ENCODE data around the gene TUBB. TPM values are rescaled to one million over a fixed set of nuclear protein-coding genes. Genes with fewer than 3 reads are reported as not detected.

Gene TUBB
- total and polyA plus RNA-seq, 2 of the 8 experiments (the other 6 are each of a cell fraction or from before 2014, with no cell fraction given) = 1,880 to 3,022 TPM

GRCh38 chr6:30717129-30717844 is 2.9 kb upstream of the TUBB start, which contains the start of gene MDC1 (continued):
- TF ChIP-seq GABPA (IDR thresholded peaks at IDR 0.05; ENCODE audit: borderline replicate concordance, insufficient read depth, low read length) (no peak), SIX5 (IDR thresholded peaks at IDR 0.05; ENCODE audit: low read depth, low read length) (no peak; the same call in 1 of the 2 replicates), BRCA1 (IDR thresholded peaks at IDR 0.05; ENCODE audit: low read depth, low read length) (0 out of 2 replicates have a peak, but pooled peaks have one; percentile 12), CTBP2 (IDR thresholded peaks at IDR 0.05; ENCODE audit: borderline replicate concordance, insufficient read depth, insufficient read length, low read length) (no peak), SP4 (IDR thresholded peaks at IDR 0.05; ENCODE audit: low read length) (peak; percentile 82; the same call in 1 of the 2 replicates), TBP (IDR thresholded peaks at IDR 0.05; ENCODE audit: low read depth, low read length) (peak; percentile 92), CEBPB (IDR thresholded peaks at IDR 0.05; ENCODE audit: low read depth, low read length) (no peak; the same call in 1 of the 2 replicates), MAFK (IDR thresholded peaks at IDR 0.05; ENCODE audit: low read depth, low read length) (peak; percentile 96), ATF2 (IDR thresholded peaks at IDR 0.05; ENCODE audit: low read length) (peak; percentile 86), NRF1 (IDR thresholded peaks at IDR 0.05; ENCODE audit: low read depth, low read length) (no peak), SIN3A (conservative IDR thresholded peaks at IDR 0.05 in 1 of 2, IDR thresholded peaks at IDR 0.05 in 1 of 2; ENCODE audit: low read depth in 1 of 2, low read length in 2 of 2) (peak; percentile 93 to 95; a peak in 3 of 4 replicates), ATF3 (IDR thresholded peaks at IDR 0.05; ENCODE audit: insufficient read depth, low read depth, low read length) (no peak), POLR2AphosphoS5 (IDR thresholded peaks at IDR 0.05; ENCODE audit: low read depth, low read length) (peak; percentile 99), GTF2F1 (IDR thresholded peaks at IDR 0.05; ENCODE audit: borderline replicate concordance, low read depth, low read length) (peak; percentile 69; the same call in 1 of the 2 replicates), BACH1 (IDR thresholded peaks at IDR 0.05; ENCODE audit: low read length) (peak; percentile 97), KDM4A (IDR thresholded peaks at IDR 0.05; ENCODE audit: low read depth, low read length, severe bottlenecking) (no peak), CTCF (IDR thresholded peaks at IDR 0.05; ENCODE audit: control extremely low read depth in 1 of 3, insufficient read depth in 1 of 3, low read depth in 1 of 3, low read length in 3 of 3) (peak in 1 of 3 experiments; percentile 15; a peak in 1 of 4 replicates), CHD2 (IDR thresholded peaks at IDR 0.05; ENCODE audit: low read length) (peak; percentile 84), FOSL1 (IDR thresholded peaks at IDR 0.05; ENCODE audit: insufficient read depth, low read depth, low read length) (no peak)
